ENCODE results near the gene CENPX.
"Not testable (repeated sequence)": the region's sequence is repeated elsewhere in the genome, so short reads cannot be mapped to it uniquely, and the experiment has no call there.

Gene CENPX

GRCh38 chr17:81983639-81984373, 38.9 kb downstream of the CENPX start:
- no peak for DNase-seq

- DNase-seq, result no peak
These were observed 39.6 kb downstream of the CENPX start for GRCh38 chr17:81983011-81983638.

DNA sequence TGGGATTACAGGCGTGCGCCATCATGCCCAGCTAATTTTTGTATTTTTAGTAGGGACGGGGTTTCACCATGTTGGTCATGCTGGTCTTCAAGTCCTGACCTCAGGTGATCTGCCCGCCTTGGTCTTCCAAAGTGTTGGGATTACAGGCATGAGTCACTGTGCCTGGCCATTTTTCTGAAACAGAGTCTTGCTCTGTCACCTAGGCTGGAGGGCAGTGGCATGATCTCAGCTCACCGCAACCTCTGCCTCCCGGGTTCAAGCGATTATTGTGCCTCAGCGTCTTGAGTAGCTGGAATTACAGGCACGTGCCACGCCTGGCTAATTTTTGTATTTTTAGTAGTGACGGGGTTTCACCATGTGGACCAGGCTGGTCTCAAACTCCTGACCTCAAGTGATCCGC, 41.2 kb downstream of the CENPX start:
- DNase-seq, result not testable (repeated sequence)

- DNase-seq, result no peak
These were observed 41.9 kb downstream of the CENPX start for GRCh38 chr17:81980707-81981343.

DNA sequence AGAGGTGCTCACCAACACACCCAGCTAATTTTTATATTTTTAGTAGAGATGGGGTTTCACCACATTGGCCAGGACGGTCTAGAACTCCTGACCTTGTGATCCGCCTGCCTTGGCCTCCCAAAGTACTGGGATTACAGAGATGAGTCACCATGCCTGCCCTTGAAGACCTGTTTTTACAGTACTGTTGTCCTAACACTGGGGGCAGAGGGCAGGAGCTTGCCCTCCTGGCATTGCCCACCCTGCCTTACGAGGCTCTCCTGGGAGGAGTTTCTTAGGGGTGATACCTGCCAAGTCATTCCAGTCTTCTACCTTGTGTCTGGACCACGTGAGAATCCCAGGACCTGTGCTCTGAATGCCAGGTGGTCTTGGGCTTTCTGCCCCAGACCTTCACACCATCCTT, 42.6 kb downstream of the CENPX start:
- DNase-seq, result no peak

- no peak for DNase-seq
These were observed 44.0 kb downstream of the CENPX start for GRCh38 chr17:81978524-81979298.

GRCh38 chr17:81977211-81977808, 45.4 kb downstream of the CENPX start, which contains the start of gene ASPSCR1:
Gene ASPSCR1 (plus strand): TSS chr17:81977629. CDS start chr17:81977647, 18 bp downstream.
- DNase-seq, result peak; percentile 29 to 93 (median 81)

GRCh38 chr17:81976332-81977210, 46.1 kb downstream of the CENPX start:
- DNase-seq, result peak in 4 of 51 donors; percentile 5 to 22 (median 8)

GRCh38 chr17:81973432-81973831, 49.2 kb downstream of the CENPX start:
- DNase-seq, result no peak

GRCh38 chr17:81968850-81969812, 53.5 kb downstream of the CENPX start:
- no peak for DNase-seq
